ENCODE data around the gene DHTKD1.
"Not testable (repeated sequence)": the region's sequence is repeated elsewhere in the genome, so short reads cannot be mapped to it uniquely, and the experiment has no call there.

The DHTKD1 gene

DNA sequence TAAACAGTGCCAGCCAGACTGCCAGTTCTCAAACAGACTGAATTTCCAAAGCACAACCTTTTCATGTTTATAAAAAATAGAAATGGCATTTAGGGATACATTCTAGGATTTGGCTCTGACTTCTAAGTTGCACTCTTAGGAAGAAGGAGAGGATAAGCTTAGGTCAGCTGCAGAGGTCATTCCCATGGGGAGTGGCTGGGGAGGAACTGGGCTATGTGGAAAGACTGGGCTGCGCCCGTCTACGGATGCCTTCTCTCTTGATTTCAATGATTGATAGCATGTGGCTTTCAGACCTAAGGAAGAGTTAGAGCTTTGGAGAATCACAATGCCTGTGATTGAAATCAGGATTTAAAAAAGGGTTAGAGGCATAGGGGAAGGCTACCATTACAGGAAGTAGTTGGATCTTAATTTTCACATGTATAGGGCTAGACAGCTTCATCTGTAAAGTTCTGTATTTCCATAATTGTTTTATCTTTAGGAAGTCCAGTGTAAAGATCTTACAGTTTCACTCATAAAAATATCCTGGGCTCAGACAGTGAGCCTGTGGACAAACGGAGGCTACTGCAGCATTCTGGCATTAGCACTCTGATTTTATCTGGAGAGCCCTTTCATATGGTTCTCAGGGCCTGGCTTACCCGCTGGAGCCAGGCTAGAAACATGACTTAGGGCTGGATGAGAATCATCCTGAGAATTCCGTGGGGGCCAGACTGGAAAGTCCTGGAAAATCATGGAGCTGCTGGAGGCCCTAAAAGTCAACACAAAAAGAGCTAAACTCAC lies 97.4 kb downstream of the DHTKD1 start:
- no peak for DNase-seq (ENCODE audit: extremely low read depth, low read depth)
- TF ChIP-seq, protein P1, sequence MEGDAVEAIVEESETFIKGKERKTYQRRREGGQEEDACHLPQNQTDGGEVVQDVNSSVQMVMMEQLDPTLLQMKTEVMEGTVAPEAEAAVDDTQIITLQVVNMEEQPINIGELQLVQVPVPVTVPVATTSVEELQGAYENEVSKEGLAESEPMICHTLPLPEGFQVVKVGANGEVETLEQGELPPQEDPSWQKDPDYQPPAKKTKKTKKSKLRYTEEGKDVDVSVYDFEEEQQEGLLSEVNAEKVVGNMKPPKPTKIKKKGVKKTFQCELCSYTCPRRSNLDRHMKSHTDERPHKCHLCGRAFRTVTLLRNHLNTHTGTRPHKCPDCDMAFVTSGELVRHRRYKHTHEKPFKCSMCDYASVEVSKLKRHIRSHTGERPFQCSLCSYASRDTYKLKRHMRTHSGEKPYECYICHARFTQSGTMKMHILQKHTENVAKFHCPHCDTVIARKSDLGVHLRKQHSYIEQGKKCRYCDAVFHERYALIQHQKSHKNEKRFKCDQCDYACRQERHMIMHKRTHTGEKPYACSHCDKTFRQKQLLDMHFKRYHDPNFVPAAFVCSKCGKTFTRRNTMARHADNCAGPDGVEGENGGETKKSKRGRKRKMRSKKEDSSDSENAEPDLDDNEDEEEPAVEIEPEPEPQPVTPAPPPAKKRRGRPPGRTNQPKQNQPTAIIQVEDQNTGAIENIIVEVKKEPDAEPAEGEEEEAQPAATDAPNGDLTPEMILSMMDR (IDR thresholded peaks at IDR 0.05; ENCODE audit: low read depth, low read length), result no peak

DNA sequence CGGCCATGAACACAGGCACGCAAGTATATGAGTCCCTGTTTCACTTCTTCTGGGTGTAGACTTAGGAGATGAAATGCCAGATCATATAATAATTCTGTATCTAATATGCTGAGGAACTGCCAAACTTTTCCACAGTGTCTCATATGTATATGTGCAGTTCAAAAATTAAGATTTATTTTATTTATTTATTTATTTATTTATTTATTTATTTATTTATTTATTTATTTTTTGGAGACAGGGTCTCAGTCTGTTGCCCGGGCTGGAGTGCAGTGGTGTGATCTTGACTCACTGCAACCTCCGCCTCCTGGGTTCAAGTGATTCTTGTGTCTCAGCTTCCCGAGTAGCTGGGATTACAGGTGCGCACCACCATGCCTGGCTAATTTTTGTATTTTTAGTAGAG lies 102.8 kb downstream of the DHTKD1 start:
- not testable (repeated sequence) for DNase-seq (ENCODE audit: extremely low read depth, low read depth)
